Measurements from ENCODE around the gene ELP2. TPM values are rescaled to one million over a fixed set of nuclear protein-coding genes. Genes with fewer than 3 reads are reported as not detected.
A peak's percentile ranks its signal among the peaks of the same experiment; 100 is the strongest.

ELP2 gene
- total and polyA plus RNA-seq, 9 of the 15 experiments (the other 6 are each of a cell fraction or from before 2014, with no cell fraction given) = 76.8 to 192 (median 140) TPM

DNA sequence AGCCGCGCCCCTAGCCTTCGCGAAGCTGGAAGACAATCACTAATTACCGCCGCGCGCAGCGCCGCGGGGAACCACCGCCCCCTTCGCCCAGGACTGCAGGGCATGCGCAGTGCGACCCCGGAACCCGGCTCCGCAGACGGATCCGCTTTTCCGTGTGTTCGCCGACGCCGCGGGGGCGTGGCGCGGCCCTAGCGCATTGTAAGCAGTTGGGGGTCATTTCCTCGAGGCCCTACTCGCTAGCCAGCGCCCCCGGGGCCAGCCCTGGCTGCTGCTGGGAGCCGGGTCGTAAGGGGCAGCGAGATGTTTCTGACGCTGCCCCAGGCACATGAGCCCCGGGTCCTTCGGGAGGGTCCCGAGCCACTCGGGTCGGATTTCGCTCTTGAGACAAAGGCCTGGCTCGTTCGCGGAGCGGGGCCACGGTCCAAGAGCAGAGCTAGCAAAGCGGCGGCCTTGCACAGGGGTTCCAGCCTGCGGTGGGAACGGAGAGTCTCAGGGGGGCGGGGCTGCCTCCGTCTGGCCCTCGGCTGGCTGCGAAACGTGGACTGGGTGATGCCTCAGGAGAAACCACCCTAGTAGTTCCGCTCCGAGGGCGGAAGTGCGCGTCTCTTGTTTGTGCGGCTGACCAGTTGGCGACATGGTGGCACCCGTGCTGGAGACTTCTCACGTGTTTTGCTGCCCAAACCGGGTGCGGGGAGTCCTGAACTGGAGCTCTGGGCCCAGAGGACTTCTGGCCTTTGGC is at the start of gene ELP2, which contains the start of gene SLC39A6 (continued):
- TF ChIP-seq, protein P1, sequence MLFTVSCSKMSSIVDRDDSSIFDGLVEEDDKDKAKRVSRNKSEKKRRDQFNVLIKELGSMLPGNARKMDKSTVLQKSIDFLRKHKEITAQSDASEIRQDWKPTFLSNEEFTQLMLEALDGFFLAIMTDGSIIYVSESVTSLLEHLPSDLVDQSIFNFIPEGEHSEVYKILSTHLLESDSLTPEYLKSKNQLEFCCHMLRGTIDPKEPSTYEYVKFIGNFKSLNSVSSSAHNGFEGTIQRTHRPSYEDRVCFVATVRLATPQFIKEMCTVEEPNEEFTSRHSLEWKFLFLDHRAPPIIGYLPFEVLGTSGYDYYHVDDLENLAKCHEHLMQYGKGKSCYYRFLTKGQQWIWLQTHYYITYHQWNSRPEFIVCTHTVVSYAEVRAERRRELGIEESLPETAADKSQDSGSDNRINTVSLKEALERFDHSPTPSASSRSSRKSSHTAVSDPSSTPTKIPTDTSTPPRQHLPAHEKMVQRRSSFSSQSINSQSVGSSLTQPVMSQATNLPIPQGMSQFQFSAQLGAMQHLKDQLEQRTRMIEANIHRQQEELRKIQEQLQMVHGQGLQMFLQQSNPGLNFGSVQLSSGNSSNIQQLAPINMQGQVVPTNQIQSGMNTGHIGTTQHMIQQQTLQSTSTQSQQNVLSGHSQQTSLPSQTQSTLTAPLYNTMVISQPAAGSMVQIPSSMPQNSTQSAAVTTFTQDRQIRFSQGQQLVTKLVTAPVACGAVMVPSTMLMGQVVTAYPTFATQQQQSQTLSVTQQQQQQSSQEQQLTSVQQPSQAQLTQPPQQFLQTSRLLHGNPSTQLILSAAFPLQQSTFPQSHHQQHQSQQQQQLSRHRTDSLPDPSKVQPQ (CRISPR knock-in tag; IDR thresholded peaks at IDR 0.05; ENCODE audit: borderline replicate concordance) = no peak
- TF ChIP-seq NEUROD1 (IDR thresholded peaks at IDR 0.05; ENCODE audit: borderline replicate concordance, low read depth, low read length, partially characterized antibody) (peak; percentile 98), POLR3G (IDR thresholded peaks at IDR 0.05; ENCODE audit: extremely low read depth, insufficient read length, insufficient replicate concordance) (no peak), FOXA1 (IDR thresholded peaks at IDR 0.05; ENCODE audit: borderline replicate concordance) (no peak), STAT5A (IDR thresholded peaks at IDR 0.05; ENCODE audit: borderline replicate concordance, low read length) (peak; percentile 38; the same call in 1 of the 2 replicates), ZBTB7A (IDR thresholded peaks at IDR 0.05; ENCODE audit: borderline replicate concordance, control insufficient read depth, low read depth, low read length) (peak; percentile 66), TEAD1 (CRISPR knock-in tag; IDR thresholded peaks at IDR 0.05) (peak in 1 of 2 experiments; percentile 50; a peak in 1 of 4 replicates), LEF1 (IDR thresholded peaks at IDR 0.05) (no peak; the same call in 1 of the 2 replicates), ZNF3 (CRISPR knock-in tag; IDR thresholded peaks at IDR 0.05) (no peak), LARP7 (IDR thresholded peaks at IDR 0.05) (0 out of 2 replicates have a peak, but pooled peaks have one; percentile 11), KHSRP (IDR thresholded peaks at IDR 0.05) (no peak), CBFA2T3 (IDR thresholded peaks at IDR 0.05) (0 out of 2 replicates have a peak, but pooled peaks have one; percentile 2)
- TF ChIP-seq, protein P2, sequence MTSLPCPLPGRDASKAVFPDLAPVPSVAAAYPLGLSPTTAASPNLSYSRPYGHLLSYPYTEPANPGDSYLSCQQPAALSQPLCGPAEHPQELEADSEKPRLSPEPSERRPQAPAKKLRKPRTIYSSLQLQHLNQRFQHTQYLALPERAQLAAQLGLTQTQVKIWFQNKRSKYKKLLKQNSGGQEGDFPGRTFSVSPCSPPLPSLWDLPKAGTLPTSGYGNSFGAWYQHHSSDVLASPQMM (CRISPR knock-in tag; IDR thresholded peaks at IDR 0.05) = no peak
- TF ChIP-seq, protein P3, sequence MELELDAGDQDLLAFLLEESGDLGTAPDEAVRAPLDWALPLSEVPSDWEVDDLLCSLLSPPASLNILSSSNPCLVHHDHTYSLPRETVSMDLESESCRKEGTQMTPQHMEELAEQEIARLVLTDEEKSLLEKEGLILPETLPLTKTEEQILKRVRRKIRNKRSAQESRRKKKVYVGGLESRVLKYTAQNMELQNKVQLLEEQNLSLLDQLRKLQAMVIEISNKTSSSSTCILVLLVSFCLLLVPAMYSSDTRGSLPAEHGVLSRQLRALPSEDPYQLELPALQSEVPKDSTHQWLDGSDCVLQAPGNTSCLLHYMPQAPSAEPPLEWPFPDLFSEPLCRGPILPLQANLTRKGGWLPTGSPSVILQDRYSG (tag; conservative IDR thresholded peaks at IDR 0.05; ENCODE audit: low read depth) = peak; percentile 53; the same call in 1 of the 2 replicates
- TF ChIP-seq, protein P4, sequence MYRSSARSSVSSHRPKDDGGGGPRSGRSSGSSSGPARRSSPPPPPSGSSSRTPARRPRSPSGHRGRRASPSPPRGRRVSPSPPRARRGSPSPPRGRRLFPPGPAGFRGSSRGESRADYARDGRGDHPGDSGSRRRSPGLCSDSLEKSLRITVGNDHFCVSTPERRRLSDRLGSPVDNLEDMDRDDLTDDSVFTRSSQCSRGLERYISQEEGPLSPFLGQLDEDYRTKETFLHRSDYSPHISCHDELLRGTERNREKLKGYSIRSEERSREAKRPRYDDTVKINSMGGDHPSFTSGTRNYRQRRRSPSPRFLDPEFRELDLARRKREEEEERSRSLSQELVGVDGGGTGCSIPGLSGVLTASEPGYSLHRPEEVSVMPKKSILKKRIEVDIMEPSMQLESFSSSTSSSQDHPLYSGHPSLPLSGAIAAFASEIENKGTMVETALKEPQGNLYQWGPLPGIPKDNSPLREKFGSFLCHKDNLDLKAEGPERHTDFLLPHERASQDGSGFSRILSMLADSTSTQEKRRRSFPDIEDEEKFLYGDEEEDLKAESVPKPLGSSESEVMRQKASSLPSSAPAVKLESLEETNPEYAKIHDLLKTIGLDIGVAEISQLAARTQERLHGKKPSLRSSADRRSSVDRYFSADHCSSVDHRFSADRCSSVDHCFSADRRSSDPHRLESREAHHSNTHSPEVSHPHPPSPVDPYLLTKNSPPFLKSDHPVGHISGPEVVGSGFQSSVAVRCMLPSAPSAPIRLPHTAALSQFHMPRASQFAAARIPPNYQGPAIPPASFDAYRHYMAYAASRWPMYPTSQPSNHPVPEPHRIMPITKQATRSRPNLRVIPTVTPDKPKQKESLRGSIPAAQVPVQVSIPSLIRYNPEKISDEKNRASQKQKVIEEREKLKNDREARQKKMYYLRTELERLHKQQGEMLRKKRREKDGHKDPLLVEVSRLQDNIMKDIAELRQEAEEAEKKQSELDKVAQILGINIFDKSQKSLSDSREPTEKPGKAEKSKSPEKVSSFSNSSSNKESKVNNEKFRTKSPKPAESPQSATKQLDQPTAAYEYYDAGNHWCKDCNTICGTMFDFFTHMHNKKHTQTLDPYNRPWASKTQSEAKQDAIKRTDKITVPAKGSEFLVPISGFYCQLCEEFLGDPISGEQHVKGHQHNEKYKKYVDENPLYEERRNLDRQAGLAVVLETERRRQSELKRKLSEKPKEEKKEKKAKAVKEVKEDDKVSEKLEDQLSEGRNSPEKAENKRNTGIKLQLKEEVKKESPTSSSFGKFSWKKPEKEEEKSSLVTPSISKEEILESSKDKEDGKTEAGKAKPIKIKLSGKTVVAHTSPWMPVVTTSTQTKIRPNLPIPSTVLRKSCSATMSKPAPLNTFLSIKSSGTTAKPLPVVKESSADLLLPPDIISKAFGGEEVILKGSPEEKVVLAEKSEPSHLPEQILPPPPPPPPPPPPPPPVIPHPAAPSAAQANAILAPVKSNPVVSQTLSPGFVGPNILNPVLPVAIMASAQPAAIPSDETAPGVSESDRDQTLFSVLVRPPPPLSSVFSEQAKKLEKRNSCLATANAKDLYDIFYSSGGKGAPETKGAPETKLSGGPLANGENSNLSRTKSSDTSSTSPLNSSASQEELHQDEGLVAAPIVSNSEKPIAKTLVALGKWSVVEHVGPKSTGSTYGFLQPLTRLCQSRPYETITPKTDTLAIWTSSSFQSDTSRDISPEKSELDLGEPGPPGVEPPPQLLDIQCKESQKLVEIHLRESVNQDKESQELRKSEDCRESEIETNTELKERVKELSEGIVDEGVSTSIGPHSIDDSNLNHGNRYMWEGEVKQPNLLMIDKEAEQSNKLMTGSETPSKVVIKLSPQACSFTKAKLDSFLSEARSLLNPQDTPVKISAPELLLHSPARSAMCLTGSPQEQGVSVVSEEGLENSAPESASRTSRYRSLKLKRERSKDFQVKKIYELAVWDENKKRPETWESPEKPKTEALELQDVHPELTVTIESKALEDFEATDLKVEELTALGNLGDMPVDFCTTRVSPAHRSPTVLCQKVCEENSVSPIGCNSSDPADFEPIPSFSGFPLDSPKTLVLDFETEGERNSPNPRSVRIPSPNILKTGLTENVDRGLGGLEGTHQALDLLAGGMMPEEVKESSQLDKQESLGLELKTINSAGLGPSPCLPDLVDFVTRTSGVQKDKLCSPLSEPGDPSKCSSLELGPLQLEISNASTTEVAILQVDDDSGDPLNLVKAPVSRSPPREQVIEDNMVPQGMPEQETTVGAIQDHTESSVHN (IDR thresholded peaks at IDR 0.05; ENCODE audit: borderline replicate concordance in 1 of 2, low read depth in 1 of 2) = no peak

Data from K562 (cell line).